Measurements from ENCODE around the gene RFK.

- TF ChIP-seq YY1 (IDR thresholded peaks at IDR 0.05; ENCODE audit: insufficient read depth, insufficient read length) (no peak), ZNF274 (IDR thresholded peaks at IDR 0.05; ENCODE audit: low read depth, low read length) (no peak)
Measured at GRCh38 chr9:76400534-76401096, 6.4 kb upstream of the RFK start.

Data from NT2/D1 (cell line).